WERI-Rb-1 (cell line): ENCODE data around the gene SPATA33.

Experiments used
- DNase-seq: peaks from one replicate; pipeline ENCODE4 v3.0.0-alpha.2; 2020
- H3K27ac ChIP-seq: fragments of 250-450 bp; sonication (Bioruptor Pico); 2 replicates; pipeline ENCODE4 v1.5.1; 2020; ENCODE audit warnings: mild to moderate bottlenecking, moderate library complexity
- H3K27me3 ChIP-seq: fragments of 250-450 bp; sonication (Bioruptor Pico); 2 replicates; pipeline ENCODE4 v1.5.1; 2021; ENCODE audit warnings: mild to moderate bottlenecking, low read depth, moderate library complexity; ENCODE audit not compliant: insufficient read depth, severe bottlenecking
- H3K36me3 ChIP-seq: fragments of 250-450 bp; sonication (Bioruptor Pico); 2 replicates; pipeline ENCODE4 v1.5.1; 2020; ENCODE audit warnings: mild to moderate bottlenecking, moderate library complexity
- H3K4me3 ChIP-seq: 2 replicates; pipeline ENCODE4 v1.5.1; 2011; ENCODE audit warnings: low read depth, mild to moderate bottlenecking, control low read depth, low read length
- H3K9me3 ChIP-seq: fragments of 250-450 bp; sonication (Bioruptor Pico); 2 replicates; pipeline ENCODE4 v1.5.1; 2021; ENCODE audit warnings: mild to moderate bottlenecking, moderate library complexity; ENCODE audit not compliant: severe bottlenecking
- TF ChIP-seq, protein P1 (sequence below): IDR thresholded peaks from 2 replicates; pipeline ENCODE4 v1.5.1; 2011; ENCODE audit warnings: low read depth, mild to moderate bottlenecking, control low read depth, inconsistent platforms, low read length

SPATA33 gene

DNA sequence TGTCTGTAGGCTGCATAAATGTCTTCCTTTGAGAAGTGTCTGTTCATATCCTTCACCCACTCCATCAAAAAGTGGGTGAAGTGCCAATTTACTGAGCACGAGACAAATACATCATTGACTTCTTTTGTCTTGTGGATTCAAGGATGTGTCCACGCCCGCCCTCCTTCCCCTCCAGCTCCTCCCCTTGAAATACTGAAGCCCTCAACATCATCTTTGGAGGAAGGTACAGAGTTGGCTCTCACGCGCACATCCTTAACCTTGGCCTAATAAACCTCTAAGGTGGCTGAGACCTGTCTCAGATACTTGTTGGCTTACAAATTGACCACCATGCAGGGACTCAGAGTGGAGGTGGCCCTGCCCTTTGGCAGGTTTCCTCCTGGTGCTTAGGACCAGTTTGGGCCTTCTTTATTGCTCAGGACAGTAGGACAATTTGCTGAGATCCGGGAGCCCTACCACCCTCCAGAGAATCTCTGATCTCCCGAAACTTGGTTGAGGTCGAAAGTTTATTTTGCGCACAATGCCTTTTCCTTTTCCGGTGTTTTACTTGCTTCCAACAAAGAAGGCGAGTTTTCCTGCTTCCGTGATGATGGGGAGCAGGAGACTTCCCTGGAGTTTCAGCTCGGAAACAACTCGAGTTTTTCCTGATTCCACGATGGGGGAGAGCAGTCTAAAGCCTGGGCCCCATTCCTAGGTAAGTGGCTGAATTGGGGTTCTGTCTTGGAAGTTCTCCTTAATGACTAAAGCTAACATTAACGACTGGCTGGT, 14.7 kb downstream of the SPATA33 start:
- TF ChIP-seq, protein P1, sequence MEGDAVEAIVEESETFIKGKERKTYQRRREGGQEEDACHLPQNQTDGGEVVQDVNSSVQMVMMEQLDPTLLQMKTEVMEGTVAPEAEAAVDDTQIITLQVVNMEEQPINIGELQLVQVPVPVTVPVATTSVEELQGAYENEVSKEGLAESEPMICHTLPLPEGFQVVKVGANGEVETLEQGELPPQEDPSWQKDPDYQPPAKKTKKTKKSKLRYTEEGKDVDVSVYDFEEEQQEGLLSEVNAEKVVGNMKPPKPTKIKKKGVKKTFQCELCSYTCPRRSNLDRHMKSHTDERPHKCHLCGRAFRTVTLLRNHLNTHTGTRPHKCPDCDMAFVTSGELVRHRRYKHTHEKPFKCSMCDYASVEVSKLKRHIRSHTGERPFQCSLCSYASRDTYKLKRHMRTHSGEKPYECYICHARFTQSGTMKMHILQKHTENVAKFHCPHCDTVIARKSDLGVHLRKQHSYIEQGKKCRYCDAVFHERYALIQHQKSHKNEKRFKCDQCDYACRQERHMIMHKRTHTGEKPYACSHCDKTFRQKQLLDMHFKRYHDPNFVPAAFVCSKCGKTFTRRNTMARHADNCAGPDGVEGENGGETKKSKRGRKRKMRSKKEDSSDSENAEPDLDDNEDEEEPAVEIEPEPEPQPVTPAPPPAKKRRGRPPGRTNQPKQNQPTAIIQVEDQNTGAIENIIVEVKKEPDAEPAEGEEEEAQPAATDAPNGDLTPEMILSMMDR: no peak
- no peak for DNase-seq
- no peaks in the 10 kb centered on the region for H3K9me3 ChIP-seq

DNA sequence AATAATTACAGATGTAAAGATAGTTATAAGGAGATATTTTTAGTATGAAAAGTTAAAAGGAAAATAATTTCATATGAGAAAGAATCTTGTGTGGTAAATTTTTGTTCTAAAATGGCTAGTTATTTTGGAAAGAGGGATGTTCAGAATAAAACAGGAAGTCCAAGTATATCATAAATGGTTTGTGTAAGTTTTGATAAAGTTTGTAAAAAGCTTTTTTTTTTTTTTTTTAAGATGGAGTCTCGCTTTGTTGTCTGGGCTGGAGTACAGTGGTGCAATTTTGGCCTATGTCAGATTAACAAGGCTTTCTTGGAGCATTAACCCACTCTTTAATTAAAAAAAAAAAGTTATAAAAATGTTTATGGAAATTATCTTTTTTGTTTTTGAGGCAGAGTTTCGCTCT, 20.6 kb downstream of the SPATA33 start:
- DNase-seq: no peak
- no peaks in the 10 kb centered on the region for H3K36me3 ChIP-seq
- no peak overlapping the region for H3K4me3 ChIP-seq
- no peaks in the 10 kb centered on the region for H3K27me3 ChIP-seq
- H3K27ac ChIP-seq: no peak overlapping the region
- TF ChIP-seq, protein P1: no peak
- no peaks in the 10 kb centered on the region for H3K9me3 ChIP-seq

More for the DNA sequence above, 14.7 kb downstream of the SPATA33 start:
- H3K27ac ChIP-seq: no peak overlapping the region
- H3K4me3 ChIP-seq: no peak overlapping the region
- no peaks in the 10 kb centered on the region for H3K27me3 ChIP-seq
- no peaks in the 10 kb centered on the region for H3K36me3 ChIP-seq

DNA sequence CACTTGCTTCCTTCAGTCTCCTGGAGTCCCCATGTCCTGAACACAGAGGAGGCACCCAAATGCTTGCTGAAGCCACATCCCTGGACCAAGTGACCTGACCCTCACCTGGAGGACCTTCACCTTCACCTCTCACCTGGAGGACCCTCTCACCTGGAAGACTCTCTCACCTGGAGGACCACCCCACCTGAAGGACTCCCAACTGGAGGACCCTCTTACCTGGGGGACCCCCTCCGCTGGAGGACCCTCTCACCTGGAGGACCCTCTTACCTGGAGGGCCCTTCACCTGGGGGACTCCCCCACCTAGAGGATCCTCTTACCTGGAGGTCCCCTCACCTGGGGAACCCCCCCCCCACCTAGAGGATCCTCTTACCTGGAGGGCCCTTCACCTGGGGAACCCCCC, 28.3 kb downstream of the SPATA33 start:
- no peak for DNase-seq
- Histone ChIP-seq H3K4me3 (no peak overlapping the region), H3K36me3 (peaks cover 5% of the 10 kb centered on the region; the same call in 1 of the 2 replicates), H3K27me3 (no peaks in the 10 kb centered on the region), H3K27ac (no peak overlapping the region), H3K9me3 (no peaks in the 10 kb centered on the region)
- TF ChIP-seq, protein P1: no peak

DNA sequence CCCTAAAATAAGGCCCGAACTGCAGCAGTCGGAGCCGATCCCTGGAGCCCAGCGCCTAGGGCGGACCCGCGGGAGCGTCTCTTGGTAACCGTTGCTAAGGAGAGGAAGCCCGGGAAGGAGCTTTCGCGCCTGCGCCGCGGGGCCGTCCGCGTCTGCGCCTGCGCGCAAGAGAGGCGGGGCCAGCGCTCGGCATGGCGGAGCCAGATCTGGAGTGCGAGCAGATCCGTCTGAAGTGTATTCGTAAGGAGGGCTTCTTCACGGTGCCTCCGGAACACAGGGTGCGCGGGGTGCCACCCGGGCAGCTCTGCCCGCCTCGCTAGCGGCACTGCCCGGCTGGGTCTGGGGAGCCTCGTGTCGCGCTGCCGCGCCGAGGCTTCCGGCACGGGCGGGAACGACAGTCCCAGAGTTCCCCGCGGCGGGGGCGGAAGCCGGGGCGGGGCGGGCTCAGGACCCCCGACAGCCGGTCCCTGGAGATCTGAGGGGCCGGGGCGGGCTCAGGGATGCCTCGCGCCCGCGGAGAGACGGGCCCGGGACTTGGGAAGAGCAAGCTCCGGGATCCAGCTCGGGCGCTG, 29.0 kb downstream of the SPATA33 start, which contains the start of gene CDK10:
Gene CDK10, plus strand, starts transcription at position 170 of the 572 bp plus-strand sequence. Its CDS starts 22 bp downstream, at position 192.
- TF ChIP-seq, protein P1: no peak
- peak; percentile 80 for DNase-seq
- peaks cover 8% of the 10 kb centered on the region; the same call in 1 of the 2 replicates for H3K36me3 ChIP-seq
- H3K27ac ChIP-seq: peak within 1 kb of the TSS; percentile 95
- H3K27me3 ChIP-seq: no peaks in the 10 kb centered on the region
- no peaks in the 10 kb centered on the region for H3K9me3 ChIP-seq
- H3K4me3 ChIP-seq: peak within 1 kb of the TSS; percentile 67

DNA sequence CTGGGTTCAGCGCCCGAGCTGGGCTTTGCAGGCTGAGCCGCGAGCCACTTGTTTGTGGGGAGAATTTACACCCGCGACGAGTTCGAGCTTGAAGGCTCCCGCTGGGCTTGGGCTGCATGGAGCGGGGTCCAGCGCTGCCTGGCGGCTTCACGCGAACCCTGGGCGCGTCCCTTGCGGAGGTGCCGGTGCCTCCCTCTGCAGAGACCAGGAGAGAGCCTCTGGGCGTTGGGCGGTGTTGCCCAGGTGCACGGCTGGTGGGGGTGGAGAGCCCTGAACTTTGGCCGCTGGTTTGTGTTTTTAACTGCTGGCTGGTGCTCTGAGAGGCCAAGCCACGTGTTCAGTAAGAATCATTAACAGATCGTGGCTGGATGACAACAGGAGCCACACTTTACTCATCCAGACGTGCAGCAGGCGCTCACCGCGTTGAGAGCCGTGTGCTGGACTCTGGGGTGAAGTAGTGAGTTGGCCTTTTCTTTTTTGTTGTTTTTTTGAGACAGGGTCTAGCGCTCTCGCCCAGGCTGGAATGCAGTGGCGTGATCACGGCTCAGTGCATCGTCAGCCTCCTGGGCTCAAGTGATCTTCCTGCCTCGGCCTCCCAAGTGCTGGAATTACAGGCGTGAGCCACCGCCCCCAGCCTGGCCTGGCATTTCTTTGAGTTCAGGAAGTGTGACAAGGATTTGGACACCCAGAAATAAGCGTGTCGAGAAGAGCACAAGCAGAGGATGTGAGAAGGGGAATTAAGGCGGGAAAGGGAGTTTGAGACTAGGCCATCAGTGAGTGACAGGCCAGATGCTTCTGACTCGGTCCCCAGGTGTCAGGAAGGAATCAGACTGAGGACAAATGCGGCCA, 29.7 kb downstream of the SPATA33 start:
- no peaks in the 10 kb centered on the region for H3K27me3 ChIP-seq
- no peaks in the 10 kb centered on the region for H3K9me3 ChIP-seq
- H3K4me3 ChIP-seq: peak overlapping the region; percentile 67
- no peak for DNase-seq
- peaks cover 8% of the 10 kb centered on the region; the same call in 1 of the 2 replicates for H3K36me3 ChIP-seq
- TF ChIP-seq, protein P1: no peak
- peak overlapping the region; percentile 95 for H3K27ac ChIP-seq
